ENCODE data around the gene GABRG3. TPM values are rescaled to one million over a fixed set of nuclear protein-coding genes. Genes with fewer than 3 reads are reported as not detected.

Gene GABRG3
- total RNA-seq, 4 donors from 2014 or later, result not detected

GRCh38 chr15:27214032-27214431, 243.1 kb downstream of the GABRG3 start:
- ATAC-seq (ENCODE audit: low FRiP score) (no peak), DNase-seq (ENCODE audit: low spot score) (no peak)
- TF ChIP-seq CTCF (IDR thresholded peaks at IDR 0.05), result no peak

- ATAC-seq (ENCODE audit: low FRiP score) (no peak), DNase-seq (ENCODE audit: low spot score) (no peak)
- no peak for TF ChIP-seq CTCF (IDR thresholded peaks at IDR 0.05)
Measured at GRCh38 chr15:27214961-27215360, 244.0 kb downstream of the GABRG3 start.

DNA sequence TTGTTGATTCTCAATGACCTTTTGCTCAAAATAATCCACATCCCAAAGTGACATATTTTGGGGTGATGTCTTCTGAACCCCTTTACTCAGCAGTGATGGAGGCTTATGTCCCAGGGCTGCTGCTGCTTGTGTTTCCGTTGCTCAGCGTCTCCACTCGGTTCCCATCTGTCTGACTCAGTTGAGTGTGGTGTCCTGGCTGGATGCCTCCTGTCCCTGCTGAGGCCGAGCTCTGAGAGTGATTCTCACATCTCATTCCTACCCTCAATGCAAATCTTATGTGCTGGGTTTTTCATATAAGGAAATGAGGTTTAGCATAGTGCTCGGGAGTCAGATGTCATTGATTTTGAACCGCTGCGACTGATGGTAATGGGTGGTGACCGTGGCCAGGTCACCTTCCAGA, 247.4 kb downstream of the GABRG3 start:
- no peak for ATAC-seq (ENCODE audit: low FRiP score)
- DNase-seq (ENCODE audit: low spot score), result no peak
- TF ChIP-seq CTCF (IDR thresholded peaks at IDR 0.05), result no peak

- DNase-seq (ENCODE audit: low spot score) (no peak), ATAC-seq (ENCODE audit: low FRiP score) (no peak)
- no peak for TF ChIP-seq CTCF (IDR thresholded peaks at IDR 0.05)
Measured at GRCh38 chr15:27219636-27220035, 248.7 kb downstream of the GABRG3 start.

GRCh38 chr15:27220199-27220598, 249.2 kb downstream of the GABRG3 start:
- no peak for ATAC-seq (ENCODE audit: low FRiP score)
- TF ChIP-seq CTCF (IDR thresholded peaks at IDR 0.05), result no peak

DNA sequence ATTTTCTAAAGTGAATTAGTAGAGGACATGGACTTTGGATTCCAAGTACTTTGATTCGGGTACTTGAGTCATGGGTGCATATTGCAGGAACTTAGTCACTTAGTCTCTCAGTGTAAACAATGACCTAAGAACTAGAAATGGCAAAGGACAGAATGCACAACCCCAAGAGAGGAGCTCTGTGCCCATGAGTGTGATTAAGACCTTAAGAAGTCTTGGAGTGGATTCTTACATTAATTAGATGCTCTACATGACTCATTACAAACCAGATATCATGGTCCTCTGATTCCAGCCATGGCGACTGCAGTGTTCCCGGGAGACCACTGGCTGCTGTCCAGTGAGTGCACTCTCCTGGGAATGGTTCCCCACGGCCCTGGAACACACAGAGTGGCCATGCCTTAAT, 251.5 kb downstream of the GABRG3 start:
- TF ChIP-seq CTCF (IDR thresholded peaks at IDR 0.05), result no peak
- ATAC-seq (ENCODE audit: low FRiP score), result no peak
- no peak for DNase-seq (ENCODE audit: low spot score)

More at GRCh38 chr15:27220199-27220598, 249.2 kb downstream of the GABRG3 start:
- no peak for DNase-seq (ENCODE audit: low spot score)

GRCh38 chr15:27223179-27223578, 252.2 kb downstream of the GABRG3 start:
- no peak for TF ChIP-seq CTCF (IDR thresholded peaks at IDR 0.05)
- DNase-seq (ENCODE audit: low spot score) (no peak), ATAC-seq (ENCODE audit: low FRiP score) (no peak)
